Osteoblast (primary cell): ENCODE measurements around the gene FAM50B. TPM values are rescaled to one million over a fixed set of nuclear protein-coding genes. Genes with fewer than 3 reads are reported as not detected.
A peak's percentile ranks its signal among the peaks of the same experiment; 100 is the strongest.

ENCODE experiments used
- DNase-seq: peaks from one replicate; pipeline ENCODE4 v3.0.0; 2011; ENCODE audit warnings: low spot score, mixed read lengths; ENCODE audit not compliant: insufficient read length; ENCODE audit errors: missing footprints
- H2AFZ ChIP-seq: 2 replicates; pipeline ENCODE4 v1.6.0; 2011; ENCODE audit warnings: mild to moderate bottlenecking, low read length
- H3K27ac ChIP-seq: 2 replicates; pipeline ENCODE4 v1.5.1; 2011; ENCODE audit warnings: mild to moderate bottlenecking, low read depth, low read length, moderate library complexity
- H3K27me3 ChIP-seq: 2 replicates; pipeline ENCODE4 v1.6.0; 2012; ENCODE audit warnings: mild to moderate bottlenecking, control low read depth, inconsistent platforms, low read length, moderate library complexity; ENCODE audit not compliant: insufficient read depth
- H3K36me3 ChIP-seq: 2 replicates; pipeline ENCODE4 v1.5.1; 2011; ENCODE audit warnings: mild to moderate bottlenecking, low read length, control low read depth, moderate library complexity; ENCODE audit not compliant: insufficient read depth
- H3K4me1 ChIP-seq: 2 replicates; pipeline ENCODE4 v1.5.1; 2011; ENCODE audit warnings: mild to moderate bottlenecking, low read length, control low read depth, moderate library complexity; ENCODE audit not compliant: insufficient read depth
- H3K4me2 ChIP-seq: 2 replicates; pipeline ENCODE4 v1.6.0; 2011; ENCODE audit warnings: mild to moderate bottlenecking, low read length; ENCODE audit not compliant: insufficient read depth
- H3K4me3 ChIP-seq: fragments of 200-600 bp; sonication (generic); 3 replicates; pipeline ENCODE4 v1.5.1; 2012; ENCODE audit warnings: mild to moderate bottlenecking, low read length, inconsistent platforms; ENCODE audit not compliant: insufficient read depth
- H3K79me2 ChIP-seq: 2 replicates; pipeline ENCODE4 v1.6.0; 2012; ENCODE audit warnings: mild to moderate bottlenecking, low read length, control low read depth, inconsistent platforms; ENCODE audit not compliant: insufficient read depth
- H3K9me3 ChIP-seq: 2 replicates; pipeline ENCODE4 v1.5.1; 2011; ENCODE audit warnings: low read depth, low read length, control low read depth
- H4K20me1 ChIP-seq: 2 replicates; pipeline ENCODE4 v1.6.0; 2012; ENCODE audit warnings: mild to moderate bottlenecking, low read length, control low read depth; ENCODE audit not compliant: insufficient read depth
- total RNA-seq: library from RNA; depleted of rRNA; stranded (reverse); fragments of >200 nt; gene quantifications from 2 replicates; pipeline ENCODE4 v1.2.3, GENCODE V29; 2012
- TF ChIP-seq, protein P1 (sequence below): IDR thresholded peaks from 2 replicates; pipeline ENCODE4 v1.5.1; 2011; ENCODE audit warnings: mild to moderate bottlenecking, low read depth, low read length, moderate library complexity; ENCODE audit errors: extremely low read depth

Gene FAM50B
- total RNA-seq, 1 donor, result 8.0 TPM

DNA sequence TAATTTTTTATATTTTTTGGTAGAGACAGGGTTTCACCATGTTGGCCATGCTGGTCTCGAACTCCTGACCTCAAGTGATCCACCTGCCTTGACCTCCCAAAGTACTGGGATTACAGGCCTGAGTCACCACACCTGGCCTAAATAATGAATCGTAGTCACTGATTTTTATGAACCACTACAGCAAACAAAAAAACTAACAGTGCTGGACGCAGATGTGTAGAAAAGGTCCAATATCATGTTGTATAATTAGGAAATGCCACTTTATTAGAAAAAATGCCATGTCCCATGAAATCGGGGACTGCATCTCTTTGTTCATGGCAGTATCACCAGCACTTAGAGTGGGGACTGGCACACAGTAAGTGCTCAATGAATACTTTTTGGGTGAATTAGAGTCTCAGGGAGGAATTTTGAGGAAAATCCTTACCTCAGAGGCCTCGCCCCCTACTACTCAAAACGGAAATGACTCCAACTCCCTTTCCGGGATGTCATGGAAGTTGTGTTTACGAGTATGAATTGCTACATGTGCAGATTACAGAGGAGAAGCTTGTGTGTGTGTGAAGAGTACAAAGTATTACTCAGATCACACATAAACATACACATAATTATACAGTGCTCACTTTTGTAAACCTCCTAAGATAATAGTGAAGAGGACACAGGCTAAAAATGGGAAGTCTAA is 43.6 kb upstream of the FAM50B start:
- H2AFZ ChIP-seq, result peak overlapping the region; percentile 20
- DNase-seq, result no peak
- H3K4me1 ChIP-seq, result peaks cover 57% of the 10 kb centered on the region

DNA sequence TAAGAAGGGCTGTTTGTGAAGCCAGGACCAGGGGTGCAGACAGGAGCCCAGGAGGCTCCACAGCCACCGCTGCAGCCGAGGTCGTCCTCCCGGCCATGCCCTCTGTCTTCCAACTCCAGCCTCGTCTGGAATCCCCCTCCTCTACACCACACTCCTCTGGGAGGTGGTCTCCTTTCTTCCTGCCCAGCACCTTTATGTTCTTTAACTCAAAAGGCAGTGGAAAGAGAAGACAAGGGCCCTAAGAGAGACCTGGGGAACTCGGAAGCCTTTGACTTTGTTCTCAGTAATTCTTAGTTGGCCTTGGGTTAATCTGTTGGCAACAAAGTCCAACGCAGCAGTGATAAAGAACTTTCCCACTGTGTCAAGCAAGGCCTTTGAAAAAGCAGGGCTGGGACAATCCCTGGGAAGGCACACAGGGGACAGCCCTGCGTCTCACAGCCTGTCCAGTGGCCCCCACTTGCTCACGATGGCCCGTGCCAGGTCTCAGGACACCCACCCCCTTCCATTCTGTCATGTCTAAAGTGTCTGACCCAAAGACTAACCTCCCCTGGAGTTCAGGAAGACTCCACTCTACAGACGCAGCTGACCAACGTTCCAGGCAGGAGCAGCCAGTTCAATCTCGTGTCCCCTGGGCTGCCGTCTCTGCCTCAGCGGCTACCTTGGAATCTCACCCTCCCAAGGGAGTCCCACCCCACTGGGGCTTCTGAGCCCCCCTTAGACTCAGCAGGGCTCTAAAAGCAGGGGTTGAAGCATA is 42.8 kb upstream of the FAM50B start:
- Histone ChIP-seq H3K4me1 (peaks cover 52% of the 10 kb centered on the region), H3K27me3 (no peaks in the 10 kb centered on the region), H3K4me3 (no peak overlapping the region), H3K4me2 (no peak overlapping the region), H2AFZ (peak overlapping the region; percentile 20), H3K27ac (peak overlapping the region; percentile 75), H3K36me3 (no peaks in the 10 kb centered on the region), H3K9me3 (no peaks in the 10 kb centered on the region), H4K20me1 (no peaks in the 10 kb centered on the region), H3K79me2 (no peaks in the 10 kb centered on the region)
- no peak for DNase-seq
- TF ChIP-seq, protein P1, sequence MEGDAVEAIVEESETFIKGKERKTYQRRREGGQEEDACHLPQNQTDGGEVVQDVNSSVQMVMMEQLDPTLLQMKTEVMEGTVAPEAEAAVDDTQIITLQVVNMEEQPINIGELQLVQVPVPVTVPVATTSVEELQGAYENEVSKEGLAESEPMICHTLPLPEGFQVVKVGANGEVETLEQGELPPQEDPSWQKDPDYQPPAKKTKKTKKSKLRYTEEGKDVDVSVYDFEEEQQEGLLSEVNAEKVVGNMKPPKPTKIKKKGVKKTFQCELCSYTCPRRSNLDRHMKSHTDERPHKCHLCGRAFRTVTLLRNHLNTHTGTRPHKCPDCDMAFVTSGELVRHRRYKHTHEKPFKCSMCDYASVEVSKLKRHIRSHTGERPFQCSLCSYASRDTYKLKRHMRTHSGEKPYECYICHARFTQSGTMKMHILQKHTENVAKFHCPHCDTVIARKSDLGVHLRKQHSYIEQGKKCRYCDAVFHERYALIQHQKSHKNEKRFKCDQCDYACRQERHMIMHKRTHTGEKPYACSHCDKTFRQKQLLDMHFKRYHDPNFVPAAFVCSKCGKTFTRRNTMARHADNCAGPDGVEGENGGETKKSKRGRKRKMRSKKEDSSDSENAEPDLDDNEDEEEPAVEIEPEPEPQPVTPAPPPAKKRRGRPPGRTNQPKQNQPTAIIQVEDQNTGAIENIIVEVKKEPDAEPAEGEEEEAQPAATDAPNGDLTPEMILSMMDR, result no peak

More for the DNA sequence above, 43.6 kb upstream of the FAM50B start:
- Histone ChIP-seq H3K4me2 (no peak overlapping the region), H3K27ac (peak overlapping the region; percentile 75), H3K79me2 (no peaks in the 10 kb centered on the region), H3K27me3 (no peaks in the 10 kb centered on the region), H3K4me3 (no peak overlapping the region), H4K20me1 (no peaks in the 10 kb centered on the region), H3K36me3 (no peaks in the 10 kb centered on the region), H3K9me3 (no peaks in the 10 kb centered on the region)
- TF ChIP-seq, protein P1, result no peak

DNA sequence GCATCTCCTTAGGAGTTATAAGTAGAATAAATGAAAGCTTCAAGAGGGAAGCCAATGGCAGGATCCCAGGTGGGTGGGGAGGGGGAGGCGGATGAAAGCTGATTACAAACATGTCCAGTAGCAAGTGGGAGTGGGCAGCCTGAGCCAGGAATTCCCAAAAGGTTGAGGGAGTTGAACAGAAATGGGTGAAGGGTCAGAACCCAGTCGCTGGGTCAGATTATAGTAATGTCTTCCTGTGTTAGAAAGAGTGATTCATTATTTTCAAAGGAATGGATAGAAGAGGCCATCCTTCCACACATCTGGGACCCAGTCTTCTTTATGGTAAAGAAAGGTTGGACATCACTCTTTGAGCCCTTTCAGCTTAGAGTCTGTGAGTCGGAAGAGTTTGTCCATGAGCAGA is 41.0 kb upstream of the FAM50B start:
- H3K9me3 ChIP-seq, result no peaks in the 10 kb centered on the region
- no peaks in the 10 kb centered on the region for H3K27me3 ChIP-seq
- H3K27ac ChIP-seq, result peak overlapping the region; percentile 80
- TF ChIP-seq, protein P1, result no peak
- no peak overlapping the region for H3K4me3 ChIP-seq
- DNase-seq, result peak; percentile 89
- no peaks in the 10 kb centered on the region for H3K79me2 ChIP-seq
- peaks cover 49% of the 10 kb centered on the region for H3K4me1 ChIP-seq
- H2AFZ ChIP-seq, result peak overlapping the region; percentile 4
- H4K20me1 ChIP-seq, result no peaks in the 10 kb centered on the region
- H3K4me2 ChIP-seq, result peak overlapping the region; percentile 49
- no peaks in the 10 kb centered on the region for H3K36me3 ChIP-seq
